Mucosa of gallbladder (tissue), 1 donor: ENCODE measurements around the gene C1orf105. TPM values are rescaled to one million over a fixed set of nuclear protein-coding genes. Genes with fewer than 3 reads are reported as not detected.

ENCODE experiments used
- total RNA-seq: library from RNA; stranded (reverse); gene quantifications from one replicate; pipeline ENCODE4 v1.2.1, GENCODE V29; 2021
- donor health status: DM: no; HTN: no; CAD: no.

Gene C1orf105
- total RNA-seq, 1 donor from 2014 or later = not detected

Other genes with a start within 250 kb of the C1orf105 start
- 36.3 TPM for gene PIGC, start 23.4 kb downstream of the C1orf105 start, total RNA-seq
- gene SUCO, start 112.5 kb downstream of the C1orf105 start, total RNA-seq = 38.1 TPM
- 0.83 TPM for gene FASLG, start 238.4 kb downstream of the C1orf105 start, total RNA-seq